Vagina (tissue), 2 donors: ENCODE measurements around the gene P2RY10. TPM values are rescaled to one million over a fixed set of nuclear protein-coding genes. Genes with fewer than 3 reads are reported as not detected.

Experiments used
- DNase-seq, 2 donors: peaks; one replicate each; pipeline ENCODE4 v3.0.0-alpha.2; 2017; ENCODE audit errors: extremely low spot score in 2 of 2
- H3K27ac ChIP-seq: fragments of 200-600 bp; sonication (generic); one replicate; pipeline ENCODE4 v1.5.1; 2019
- H3K27me3 ChIP-seq: fragments of 200-600 bp; sonication (generic); one replicate; pipeline ENCODE4 v1.5.1; 2019
- H3K36me3 ChIP-seq, 2 donors: fragments of 200-600 bp; sonication (generic); one replicate each; pipeline ENCODE4 v1.5.1; 2017 to 2019
- H3K4me1 ChIP-seq: fragments of 200-600 bp; sonication (generic); one replicate; pipeline ENCODE4 v1.5.1; 2019
- H3K4me3 ChIP-seq, 2 donors: fragments of 200-600 bp; sonication (generic); 1 replicate in 1 of 2; 2 replicates in 1 of 2; pipeline ENCODE4 v1.5.1; 2016 to 2019
- H3K9me3 ChIP-seq: fragments of 200-600 bp; sonication (generic); one replicate; pipeline ENCODE4 v1.5.1; 2019
- POLR2A ChIP-seq, 2 donors: fragments of 450-650 bp; IDR thresholded peaks; one replicate each; pipeline ENCODE4 v1.6.1; 2017; ENCODE audit warnings: antibody characterized with exemption in 2 of 2, mild to moderate bottlenecking in 2 of 2, moderate library complexity in 2 of 2
- POLR2AphosphoS5 ChIP-seq, 2 donors: sonication (generic); formaldehyde crosslinking; IDR thresholded peaks; one replicate each; pipeline ENCODE4 v1.9.0; 2017; ENCODE audit warnings: antibody characterized with exemption in 2 of 2, mild to moderate bottlenecking in 2 of 2, low read depth in 1 of 2; ENCODE audit not compliant: insufficient read depth in 1 of 2
- intact Hi-C: fragments of 100-400 bp; cut with DNase I; formaldehyde crosslinking; loops from one replicate; pipeline ENCODE4 v1.15.1; 2023
- total RNA-seq: library from RNA; depleted of rRNA; stranded (reverse); fragments of >200 nt; gene quantifications from one replicate; pipeline ENCODE4 v1.2.3, GENCODE V29; 2016
- TF ChIP-seq, protein P1 (sequence below), 3 experiments: fragments of 450-650 bp in 2 of 3; fragments of 200-600 bp in 1 of 3; sonication (generic) in 1 of 3; IDR thresholded peaks; one replicate each; pipeline ENCODE4 v1.5.1; 2017 to 2019; ENCODE audit warnings: antibody characterized with exemption in 3 of 3, mild to moderate bottlenecking in 2 of 3, moderate library complexity in 2 of 3

P2RY10 gene, protein sequence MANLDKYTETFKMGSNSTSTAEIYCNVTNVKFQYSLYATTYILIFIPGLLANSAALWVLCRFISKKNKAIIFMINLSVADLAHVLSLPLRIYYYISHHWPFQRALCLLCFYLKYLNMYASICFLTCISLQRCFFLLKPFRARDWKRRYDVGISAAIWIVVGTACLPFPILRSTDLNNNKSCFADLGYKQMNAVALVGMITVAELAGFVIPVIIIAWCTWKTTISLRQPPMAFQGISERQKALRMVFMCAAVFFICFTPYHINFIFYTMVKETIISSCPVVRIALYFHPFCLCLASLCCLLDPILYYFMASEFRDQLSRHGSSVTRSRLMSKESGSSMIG
- total RNA-seq: 0.98 TPM

DNA sequence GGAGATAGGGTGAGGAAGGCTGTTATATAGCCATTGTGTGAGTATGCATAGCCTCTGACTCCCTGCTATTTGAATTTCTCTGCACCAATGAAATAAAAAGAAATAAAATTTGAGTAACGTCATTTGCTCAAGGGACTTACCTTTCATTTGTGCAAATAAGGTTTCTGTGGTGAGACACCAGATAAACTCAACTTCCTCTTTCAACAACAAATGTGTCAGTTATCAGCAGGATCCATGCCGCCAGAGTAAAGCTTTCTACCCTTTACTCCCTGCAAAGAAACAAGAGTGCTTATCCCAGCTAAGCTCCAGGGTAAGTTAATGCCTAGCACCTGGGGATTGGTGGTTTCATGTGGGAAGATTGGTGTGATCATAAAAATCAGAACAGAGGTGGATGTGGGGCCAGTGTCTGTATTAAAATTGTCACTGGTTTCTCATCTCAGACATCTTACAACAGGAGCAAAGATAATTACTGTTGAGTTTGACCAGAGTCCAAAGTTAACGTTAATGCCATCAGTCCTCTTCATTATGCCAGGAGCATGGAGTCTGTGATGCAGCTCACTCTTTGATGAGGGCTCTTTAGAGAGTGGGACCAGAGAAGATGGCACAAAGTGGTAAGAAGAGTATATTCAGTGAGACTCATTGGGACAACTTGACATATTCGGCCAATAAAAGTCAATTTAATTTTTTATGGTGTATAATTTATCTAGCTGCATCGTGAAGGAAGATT is at the start of gene P2RY10:
Gene P2RY10, plus strand, starts transcription at position 206 of the 727 bp plus-strand sequence. CDS start 15,130 bp downstream, outside the sequence.
- no peak within 1 kb of the TSS for H3K4me3 ChIP-seq
- no peak for DNase-seq

DNA sequence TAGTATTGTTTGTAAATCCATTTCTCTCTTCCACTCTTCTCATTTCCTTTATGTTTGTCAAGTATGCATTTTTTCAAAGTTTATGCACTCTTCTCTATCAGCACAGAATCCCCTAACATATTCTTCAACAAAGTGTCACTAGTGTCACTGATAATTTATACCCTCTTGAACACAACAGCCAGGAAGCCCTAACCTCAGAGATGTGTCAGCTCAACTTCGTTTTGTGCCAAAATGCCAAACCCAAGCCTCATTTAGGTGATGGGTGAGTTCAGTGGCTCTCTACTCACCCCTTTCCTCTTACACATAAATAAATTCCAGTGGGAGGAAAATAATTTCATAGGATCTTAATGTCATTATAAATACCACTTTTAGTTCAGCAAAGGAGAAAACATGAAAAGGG is 22.4 kb upstream of the P2RY10 start:
- TF ChIP-seq POLR2A (IDR thresholded peaks at IDR 0.05): no peak
- TF ChIP-seq, protein P1, sequence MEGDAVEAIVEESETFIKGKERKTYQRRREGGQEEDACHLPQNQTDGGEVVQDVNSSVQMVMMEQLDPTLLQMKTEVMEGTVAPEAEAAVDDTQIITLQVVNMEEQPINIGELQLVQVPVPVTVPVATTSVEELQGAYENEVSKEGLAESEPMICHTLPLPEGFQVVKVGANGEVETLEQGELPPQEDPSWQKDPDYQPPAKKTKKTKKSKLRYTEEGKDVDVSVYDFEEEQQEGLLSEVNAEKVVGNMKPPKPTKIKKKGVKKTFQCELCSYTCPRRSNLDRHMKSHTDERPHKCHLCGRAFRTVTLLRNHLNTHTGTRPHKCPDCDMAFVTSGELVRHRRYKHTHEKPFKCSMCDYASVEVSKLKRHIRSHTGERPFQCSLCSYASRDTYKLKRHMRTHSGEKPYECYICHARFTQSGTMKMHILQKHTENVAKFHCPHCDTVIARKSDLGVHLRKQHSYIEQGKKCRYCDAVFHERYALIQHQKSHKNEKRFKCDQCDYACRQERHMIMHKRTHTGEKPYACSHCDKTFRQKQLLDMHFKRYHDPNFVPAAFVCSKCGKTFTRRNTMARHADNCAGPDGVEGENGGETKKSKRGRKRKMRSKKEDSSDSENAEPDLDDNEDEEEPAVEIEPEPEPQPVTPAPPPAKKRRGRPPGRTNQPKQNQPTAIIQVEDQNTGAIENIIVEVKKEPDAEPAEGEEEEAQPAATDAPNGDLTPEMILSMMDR (IDR thresholded peaks at IDR 0.05): no peak
- no peak for TF ChIP-seq POLR2AphosphoS5 (IDR thresholded peaks at IDR 0.05; ENCODE audit: insufficient read depth in 1 of 2, low read depth in 1 of 2)
- intact Hi-C loops: no loop called here

More for the DNA sequence above, at the start of gene P2RY10:
- Histone ChIP-seq H3K36me3 (no peaks in the 10 kb centered on the region), H3K9me3 (no peaks in the 10 kb centered on the region), H3K27me3 (no peaks in the 10 kb centered on the region), H3K4me1 (no peaks in the 10 kb centered on the region), H3K27ac (no peak within 1 kb of the TSS)
- no peak for TF ChIP-seq POLR2A (IDR thresholded peaks at IDR 0.05)
- no peak for TF ChIP-seq POLR2AphosphoS5 (IDR thresholded peaks at IDR 0.05; ENCODE audit: insufficient read depth in 1 of 2, low read depth in 1 of 2)
- TF ChIP-seq, protein P1 (IDR thresholded peaks at IDR 0.05): no peak
- intact Hi-C loops: no loop called here

DNA sequence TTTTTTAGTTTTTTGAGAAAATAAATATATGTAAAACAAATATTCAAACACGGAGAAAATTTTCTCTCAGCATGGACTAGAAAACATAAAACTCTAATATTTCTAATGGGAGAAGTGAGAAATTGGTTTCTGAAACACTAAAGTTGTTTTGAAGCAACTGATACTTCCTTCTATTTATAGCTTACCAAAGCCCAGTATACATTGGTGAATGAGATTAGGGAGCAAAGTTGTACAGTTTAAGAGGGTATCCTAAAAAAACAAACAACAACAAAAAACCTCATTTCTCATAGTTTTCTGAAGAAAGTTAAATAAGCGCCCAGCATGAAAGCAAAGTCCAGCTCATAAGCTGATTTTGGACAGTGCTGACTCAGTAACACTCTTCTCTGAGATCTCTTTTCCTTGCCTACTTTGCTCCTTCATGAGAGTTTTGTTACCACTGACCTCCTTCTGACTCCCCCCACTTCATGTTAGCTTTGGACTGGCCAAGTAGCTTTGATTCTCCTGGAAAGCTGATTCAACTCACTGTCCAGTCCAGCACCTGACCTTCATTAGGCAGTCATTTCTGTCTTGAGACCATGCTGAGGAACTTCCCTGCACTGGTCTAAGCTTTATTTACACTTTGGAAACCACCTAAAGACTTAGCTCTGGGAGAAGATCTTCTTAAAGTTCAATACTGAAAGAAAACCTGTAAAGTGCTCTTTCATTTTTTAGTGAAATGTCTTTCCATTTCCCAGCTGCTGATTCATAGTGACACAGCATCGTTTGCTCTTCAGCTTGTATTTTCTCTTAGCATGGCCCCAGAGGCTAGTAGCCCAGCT is 21.8 kb upstream of the P2RY10 start:
- Histone ChIP-seq H3K9me3 (no peaks in the 10 kb centered on the region), H3K36me3 (no peaks in the 10 kb centered on the region), H3K27me3 (no peaks in the 10 kb centered on the region), H3K4me3 (no peak overlapping the region), H3K4me1 (no peaks in the 10 kb centered on the region), H3K27ac (no peak overlapping the region)
- intact Hi-C loops: no loop called here
- DNase-seq: no peak
- TF ChIP-seq, protein P1 (IDR thresholded peaks at IDR 0.05): no peak
- TF ChIP-seq POLR2AphosphoS5 (IDR thresholded peaks at IDR 0.05; ENCODE audit: insufficient read depth in 1 of 2, low read depth in 1 of 2) (no peak), POLR2A (IDR thresholded peaks at IDR 0.05) (no peak)

More for the DNA sequence above, 22.4 kb upstream of the P2RY10 start:
- Histone ChIP-seq H3K4me1 (no peaks in the 10 kb centered on the region), H3K4me3 (no peak overlapping the region), H3K36me3 (no peaks in the 10 kb centered on the region), H3K27me3 (no peaks in the 10 kb centered on the region), H3K9me3 (no peaks in the 10 kb centered on the region), H3K27ac (no peak overlapping the region)
- DNase-seq: no peak

DNA sequence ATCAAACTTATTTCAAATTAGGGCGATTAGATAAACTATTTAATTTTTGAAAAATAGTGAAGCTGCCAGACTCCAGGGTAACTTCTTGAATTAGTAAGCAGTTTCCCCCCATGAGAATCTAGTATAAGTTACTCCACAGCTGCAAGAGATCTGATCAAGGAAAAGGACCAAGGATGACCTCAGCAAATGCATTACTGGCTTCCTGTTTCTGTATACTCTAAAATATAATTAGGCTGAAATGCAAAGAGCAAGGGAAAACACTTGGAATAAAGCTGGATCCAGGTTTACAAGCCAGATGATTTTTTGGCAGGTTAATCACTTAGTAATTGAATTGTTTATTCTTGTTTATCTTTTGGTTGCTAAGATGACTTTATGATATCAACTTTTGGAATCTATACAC is 13.4 kb upstream of the P2RY10 start:
- no peak for DNase-seq
- no peaks in the 10 kb centered on the region for H3K36me3 ChIP-seq
- H3K4me3 ChIP-seq: no peak overlapping the region
- no peak overlapping the region for H3K27ac ChIP-seq
- H3K4me1 ChIP-seq: no peaks in the 10 kb centered on the region
- TF ChIP-seq POLR2A (IDR thresholded peaks at IDR 0.05) (no peak), POLR2AphosphoS5 (IDR thresholded peaks at IDR 0.05; ENCODE audit: insufficient read depth in 1 of 2, low read depth in 1 of 2) (no peak)
- TF ChIP-seq, protein P1 (IDR thresholded peaks at IDR 0.05): no peak
- H3K9me3 ChIP-seq: no peaks in the 10 kb centered on the region
- no peaks in the 10 kb centered on the region for H3K27me3 ChIP-seq
- intact Hi-C loops: no loop called here
